Measurements from ENCODE around the gene KCTD1. TPM values are rescaled to one million over a fixed set of nuclear protein-coding genes. Genes with fewer than 3 reads are reported as not detected.

KCTD1 gene
- total and polyA plus RNA-seq, 2 of the 4 experiments (the other 2 are of a cell fraction): 5.0 to 5.8 TPM

- 80% methylated on average over 1 of the region's 5 CpGs; no CpG with 5 or more reads in 1 of the 2 experiments for WGBS, 2 experiments (ENCODE audit: extremely low coverage in 2 of 2, insufficient read length in 1 of 2)
- no peak overlapping the region for H2BK5ac ChIP-seq (ENCODE audit: low read depth, low read length, poor library complexity, severe bottlenecking)
- H3K9ac ChIP-seq (ENCODE audit: low read depth, low read length): no peak overlapping the region
- no peak for DNase-seq
- H3K4me3 ChIP-seq (ENCODE audit: insufficient read depth, low read depth, low read length): no peak overlapping the region
- TF ChIP-seq POLR2A (IDR thresholded peaks at IDR 0.05; ENCODE audit: low read depth, low read length) (no peak), RAD21 (IDR thresholded peaks at IDR 0.05; ENCODE audit: low read length) (no peak), CEBPB (IDR thresholded peaks at IDR 0.05; ENCODE audit: low read depth, low read length) (no peak), CTCF (conservative IDR thresholded peaks at IDR 0.05; ENCODE audit: low read depth, low read length) (no peak), MAFK (IDR thresholded peaks at IDR 0.05; ENCODE audit: low read depth, low read length) (no peak), FOS (IDR thresholded peaks at IDR 0.05; ENCODE audit: low read depth, low read length) (no peak), BHLHE40 (IDR thresholded peaks at IDR 0.05; ENCODE audit: low read depth, low read length) (no peak), RFX5 (IDR thresholded peaks at IDR 0.05; ENCODE audit: low read depth, low read length) (no peak)
- TF ChIP-seq, protein P1, sequence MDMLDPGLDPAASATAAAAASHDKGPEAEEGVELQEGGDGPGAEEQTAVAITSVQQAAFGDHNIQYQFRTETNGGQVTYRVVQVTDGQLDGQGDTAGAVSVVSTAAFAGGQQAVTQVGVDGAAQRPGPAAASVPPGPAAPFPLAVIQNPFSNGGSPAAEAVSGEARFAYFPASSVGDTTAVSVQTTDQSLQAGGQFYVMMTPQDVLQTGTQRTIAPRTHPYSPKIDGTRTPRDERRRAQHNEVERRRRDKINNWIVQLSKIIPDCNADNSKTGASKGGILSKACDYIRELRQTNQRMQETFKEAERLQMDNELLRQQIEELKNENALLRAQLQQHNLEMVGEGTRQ (IDR thresholded peaks at IDR 0.05; ENCODE audit: low read depth, low read length): no peak
- H4K20me1 ChIP-seq (ENCODE audit: insufficient read depth, low read length): no peaks in the 10 kb centered on the region
- ChIA-PET CTCF (interaction anchor here (0.9 kb wide), 1 partner anchor 12 kb away, joined by 3 read pairs; no protein-coding TSS in a partner anchor), POLR2A (ENCODE audit: unreplicated experiment) (no interaction called here)
- in situ Hi-C loops (cut with MboI; ENCODE audit: low sequenced_read_pairs) (loop anchor here (10.0 kb wide), 1 partner anchor 62 kb away; the partner anchor contains the start of gene KCTD1), dilution Hi-C loops (cut with HindIII; ENCODE audit: low sequenced_read_pairs, unreplicated experiment) (no loop called here), intact Hi-C loops (cut with micrococcal nuclease) (no loop called here)
- BruUV-seq (replicated peaks): no TSS peak
- H3K79me1 ChIP-seq (ENCODE audit: low read depth in 1 of 2, low read length in 2 of 2): peaks cover 0 to 6% of the 10 kb centered on the region in 2 experiments; a peak in 1 of 4 replicates
- peak overlapping the region; percentile 58 for H3K4ac ChIP-seq (ENCODE audit: low read depth, low read length)
- no peak overlapping the region for H3K23ac ChIP-seq (ENCODE audit: low read depth, low read length)
- no peak for ATAC-seq (ENCODE audit: low read depth)
- no peak overlapping the region for H3K14ac ChIP-seq (replicated peaks; ENCODE audit: low read depth, low read length)
- H3K56ac ChIP-seq (ENCODE audit: extremely low read depth, insufficient read depth, low read length): no peak overlapping the region
- peak overlapping the region; percentile 3 for H2AK9ac ChIP-seq (replicated peaks; ENCODE audit: low read depth, low read length, poor library complexity)
- peak overlapping the region; percentile 66; the same call in 1 of the 2 replicates for H4K91ac ChIP-seq (ENCODE audit: insufficient read depth, low read depth, low read length)
- peak overlapping the region; percentile 99; the same call in 1 of the 2 replicates for H2BK120ac ChIP-seq (ENCODE audit: low read depth, low read length)
- H3K4me1 ChIP-seq (ENCODE audit: control insufficient read depth, insufficient read depth, low read length): peaks cover 18% of the 10 kb centered on the region
- peaks cover 12% of the 10 kb centered on the region for H3K9me1 ChIP-seq (ENCODE audit: insufficient read depth, low read length)
- H3K9me3 ChIP-seq (ENCODE audit: control insufficient read depth, insufficient read depth, low read length): no peaks in the 10 kb centered on the region
- peak overlapping the region; percentile 72; the same call in 1 of the 2 replicates for H2AK5ac ChIP-seq (ENCODE audit: low read depth, low read length)
- no peak overlapping the region for H3K4me2 ChIP-seq (ENCODE audit: low read depth, low read length)
- H4K8ac ChIP-seq (ENCODE audit: low read depth in 2 of 2, low read length in 2 of 2): peak overlapping the region in 1 of 2 experiments; percentile 38; a peak in 1 of 4 replicates
- H2AFZ ChIP-seq (replicated peaks; ENCODE audit: low read length, poor library complexity): no peak overlapping the region
- no peak overlapping the region for H3K18ac ChIP-seq (ENCODE audit: low read depth, low read length)
- H3K27me3 ChIP-seq (ENCODE audit: control insufficient read depth, insufficient read depth, low read length): no peaks in the 10 kb centered on the region
- peak overlapping the region; percentile 15; the same call in 1 of the 2 replicates for H2BK20ac ChIP-seq (ENCODE audit: low read depth, low read length)
- no peak overlapping the region for H4K5ac ChIP-seq (ENCODE audit: low read depth, low read length)
- no peaks in the 10 kb centered on the region for H3K36me3 ChIP-seq (ENCODE audit: control insufficient read depth, insufficient read depth, low read length)
- H2BK15ac ChIP-seq (ENCODE audit: low read depth, low read length): peak overlapping the region; percentile 96; the same call in 2 of the 3 replicates
- H3K27ac ChIP-seq (ENCODE audit: insufficient read depth, low read length): no peak overlapping the region
Measured at GRCh38 chr18:26482569-26482968, 65.8 kb downstream of the KCTD1 start.
